ENCODE results near the gene KCNJ9.

The KCNJ9 gene

DNA sequence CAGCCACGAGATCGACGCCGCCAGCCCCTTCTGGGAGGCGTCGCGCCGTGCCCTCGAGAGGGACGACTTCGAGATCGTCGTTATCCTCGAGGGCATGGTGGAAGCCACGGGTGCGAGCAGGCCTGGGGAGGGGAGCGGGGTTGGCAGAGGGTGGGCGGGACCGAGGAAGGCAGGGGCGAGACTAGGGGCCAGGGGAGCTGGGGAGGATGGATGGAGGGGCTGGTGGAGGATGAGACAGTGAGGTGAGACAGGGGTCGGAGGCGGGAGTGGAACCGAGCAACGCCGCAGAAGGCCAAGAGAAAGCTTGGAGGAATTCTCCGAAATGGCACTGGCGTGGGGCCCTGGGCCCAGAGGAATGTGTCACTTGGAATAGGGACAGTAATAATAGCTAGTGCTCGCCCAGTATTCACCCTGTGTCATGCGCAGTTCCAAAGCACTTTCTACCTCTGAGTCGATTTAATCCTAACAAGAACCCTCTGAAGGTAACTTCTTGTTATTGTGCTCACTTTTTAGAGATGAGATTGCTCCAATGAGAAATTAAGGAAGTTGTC is 3.5 kb downstream of the KCNJ9 start:
- Histone ChIP-seq H2AFZ (ENCODE audit: low read depth, low read length) (no peak overlapping the region), H3K4me1 (ENCODE audit: insufficient read depth, low read length) (peaks cover 16% of the 10 kb centered on the region), H3K27me3 (ENCODE audit: insufficient read depth, low read length) (peaks cover 20% of the 10 kb centered on the region), H3K4me3 (ENCODE audit: low read length) (no peak overlapping the region), H3K36me3 (ENCODE audit: insufficient read depth, low read length) (no peaks in the 10 kb centered on the region), H3K9me3 (ENCODE audit: low read length) (no peaks in the 10 kb centered on the region)

DNA sequence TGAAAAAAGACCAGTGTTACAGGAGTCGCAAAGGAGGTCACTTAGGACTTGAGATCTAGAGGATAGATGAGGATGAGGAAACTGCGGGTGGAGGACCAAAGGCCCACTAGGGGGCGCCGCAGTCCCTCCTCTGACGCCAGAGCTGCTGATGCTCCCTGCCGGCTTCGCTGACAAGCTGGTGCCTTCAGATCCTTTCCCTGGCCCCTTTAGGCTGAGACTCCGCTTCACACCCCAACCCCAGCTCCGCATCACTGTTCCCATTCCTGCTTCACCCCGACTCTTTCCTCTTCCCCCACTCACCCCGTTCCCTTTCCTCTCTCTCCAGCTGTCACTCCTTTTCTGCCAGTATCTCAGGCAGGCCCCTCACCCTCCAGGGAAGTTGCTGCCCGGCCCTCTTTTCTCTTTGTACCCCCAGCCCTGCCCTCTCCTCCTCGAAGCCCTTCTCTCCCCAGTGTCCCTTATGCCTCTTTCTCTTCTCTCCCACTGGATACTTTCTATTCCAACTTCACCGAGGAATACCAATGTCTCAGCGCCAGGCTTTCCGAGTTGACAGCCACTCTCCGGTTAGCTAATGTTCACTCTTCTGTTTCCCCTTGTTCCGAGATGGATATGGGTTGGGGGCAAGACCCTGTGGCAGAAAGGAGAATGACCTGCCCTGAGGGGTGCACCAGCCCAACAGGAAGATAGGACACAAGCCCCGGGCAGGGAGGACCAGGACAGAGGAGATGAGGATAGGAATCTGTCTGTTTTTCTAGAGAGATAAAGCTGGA is 4.5 kb downstream of the KCNJ9 start:
- Histone ChIP-seq H3K27me3 (ENCODE audit: insufficient read depth, low read length) (peaks cover 14% of the 10 kb centered on the region), H2AFZ (ENCODE audit: low read depth, low read length) (no peak overlapping the region), H3K4me3 (ENCODE audit: low read length) (no peak overlapping the region), H3K4me1 (ENCODE audit: insufficient read depth, low read length) (peaks cover 15% of the 10 kb centered on the region), H3K36me3 (ENCODE audit: insufficient read depth, low read length) (no peaks in the 10 kb centered on the region), H3K9me3 (ENCODE audit: low read length) (no peaks in the 10 kb centered on the region)

DNA sequence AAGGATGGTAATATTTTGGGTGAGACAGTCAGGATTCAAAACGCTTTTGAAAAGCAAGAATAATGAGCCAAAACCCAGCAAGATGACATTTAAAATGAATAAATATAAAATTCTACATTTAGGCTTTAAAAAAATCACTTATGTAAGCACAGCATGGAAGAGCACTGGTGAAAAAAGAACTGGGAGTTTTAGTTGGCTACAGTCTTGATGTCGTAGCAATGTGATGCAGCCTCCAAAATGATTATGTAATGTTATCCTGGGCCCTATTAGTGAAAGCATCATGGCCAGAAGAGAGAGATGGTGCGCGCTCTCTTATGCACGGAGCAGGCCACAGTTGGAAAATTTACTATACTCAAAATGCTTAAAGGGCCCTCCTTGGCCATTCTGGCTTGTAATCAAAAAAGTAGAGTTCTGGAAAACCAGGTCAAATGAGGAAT is 5.1 kb downstream of the KCNJ9 start:
- Histone ChIP-seq H2AFZ (ENCODE audit: low read depth, low read length) (no peak overlapping the region), H3K4me3 (ENCODE audit: low read length) (no peak overlapping the region), H3K4me1 (ENCODE audit: insufficient read depth, low read length) (peaks cover 9% of the 10 kb centered on the region), H3K9me3 (ENCODE audit: low read length) (no peaks in the 10 kb centered on the region), H3K36me3 (ENCODE audit: insufficient read depth, low read length) (no peaks in the 10 kb centered on the region), H3K27me3 (ENCODE audit: insufficient read depth, low read length) (peaks cover 14% of the 10 kb centered on the region)

DNA sequence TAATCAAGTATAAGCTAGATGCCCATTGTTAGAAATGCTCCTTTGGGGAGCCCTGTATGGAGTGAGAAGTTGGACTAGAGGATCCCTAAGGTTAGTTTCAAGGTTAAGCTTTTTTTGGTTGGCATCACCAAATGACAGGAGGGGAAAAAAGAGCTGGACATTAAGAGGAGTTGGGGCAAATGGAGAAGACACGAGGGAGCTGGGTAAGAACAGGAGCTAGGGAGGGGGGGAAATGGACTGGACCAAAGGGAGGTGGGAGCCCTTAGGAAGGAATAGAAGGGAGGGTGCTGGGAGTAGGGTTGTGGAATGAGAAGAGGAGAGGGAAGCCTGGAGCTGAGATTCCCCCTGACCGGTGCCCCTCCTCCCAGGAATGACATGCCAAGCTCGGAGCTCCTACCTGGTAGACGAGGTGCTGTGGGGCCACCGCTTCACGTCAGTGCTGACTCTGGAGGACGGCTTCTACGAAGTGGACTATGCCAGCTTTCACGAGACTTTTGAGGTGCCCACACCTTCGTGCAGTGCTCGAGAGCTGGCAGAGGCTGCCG is 5.9 kb downstream of the KCNJ9 start:
- H3K36me3 ChIP-seq (ENCODE audit: insufficient read depth, low read length) = no peaks in the 10 kb centered on the region
- H3K9me3 ChIP-seq (ENCODE audit: low read length) = no peaks in the 10 kb centered on the region
- H3K4me1 ChIP-seq (ENCODE audit: insufficient read depth, low read length) = peaks cover 5% of the 10 kb centered on the region
- H2AFZ ChIP-seq (ENCODE audit: low read depth, low read length) = no peak overlapping the region
- H3K4me3 ChIP-seq (ENCODE audit: low read length) = no peak overlapping the region
- peaks cover 14% of the 10 kb centered on the region for H3K27me3 ChIP-seq (ENCODE audit: insufficient read depth, low read length)

DNA sequence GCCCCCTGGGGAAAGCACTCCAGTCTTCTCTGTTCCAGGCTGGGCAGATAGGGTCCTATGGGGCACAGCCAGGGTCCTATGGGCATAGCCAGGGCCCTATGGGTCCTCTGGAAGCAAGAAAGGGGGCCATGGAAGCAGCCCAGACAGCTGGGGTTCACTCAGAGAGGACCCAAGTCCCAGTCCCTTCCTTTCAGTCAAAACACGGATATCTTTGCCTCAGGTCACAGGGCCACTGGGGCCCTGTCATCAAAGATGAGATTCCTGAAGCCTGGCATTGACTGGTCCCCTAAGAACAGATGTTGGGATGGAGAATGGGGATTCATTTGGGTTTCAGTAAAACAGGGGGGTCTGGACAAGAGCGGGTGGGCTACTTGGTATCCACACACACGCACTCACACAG is 8.5 kb downstream of the KCNJ9 start:
- Histone ChIP-seq H3K4me1 (ENCODE audit: insufficient read depth, low read length) (peaks cover 5% of the 10 kb centered on the region), H2AFZ (ENCODE audit: low read depth, low read length) (no peak overlapping the region), H3K36me3 (ENCODE audit: insufficient read depth, low read length) (no peaks in the 10 kb centered on the region), H3K4me3 (ENCODE audit: low read length) (no peak overlapping the region), H3K27me3 (ENCODE audit: insufficient read depth, low read length) (peaks cover 4% of the 10 kb centered on the region), H3K9me3 (ENCODE audit: low read length) (no peaks in the 10 kb centered on the region)

DNA sequence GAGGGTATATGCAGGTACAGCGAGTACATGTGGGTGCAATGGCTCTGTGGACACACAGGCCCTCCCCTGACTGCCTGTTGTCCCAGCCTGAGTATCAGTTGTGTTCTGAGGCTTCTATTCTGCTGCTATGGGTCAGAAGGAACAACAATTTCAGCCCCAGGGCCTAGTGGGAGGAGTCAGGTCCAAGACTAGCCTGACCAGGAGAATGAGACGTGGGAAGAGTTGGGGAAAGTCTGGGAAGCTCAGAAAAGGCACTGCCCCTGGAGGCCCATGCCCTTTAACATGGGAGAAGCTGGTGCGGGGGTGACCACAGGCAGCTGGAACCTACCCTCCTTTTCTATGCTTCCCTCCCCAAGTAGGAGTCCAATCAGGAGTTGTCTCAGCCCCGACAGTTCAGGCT is 9.4 kb downstream of the KCNJ9 start:
- Histone ChIP-seq H3K36me3 (ENCODE audit: insufficient read depth, low read length) (no peaks in the 10 kb centered on the region), H2AFZ (ENCODE audit: low read depth, low read length) (no peak overlapping the region), H3K27me3 (ENCODE audit: insufficient read depth, low read length) (peaks cover 4% of the 10 kb centered on the region), H3K4me3 (ENCODE audit: low read length) (no peak overlapping the region), H3K4me1 (ENCODE audit: insufficient read depth, low read length) (peaks cover 12% of the 10 kb centered on the region), H3K9me3 (ENCODE audit: low read length) (no peaks in the 10 kb centered on the region)

DNA sequence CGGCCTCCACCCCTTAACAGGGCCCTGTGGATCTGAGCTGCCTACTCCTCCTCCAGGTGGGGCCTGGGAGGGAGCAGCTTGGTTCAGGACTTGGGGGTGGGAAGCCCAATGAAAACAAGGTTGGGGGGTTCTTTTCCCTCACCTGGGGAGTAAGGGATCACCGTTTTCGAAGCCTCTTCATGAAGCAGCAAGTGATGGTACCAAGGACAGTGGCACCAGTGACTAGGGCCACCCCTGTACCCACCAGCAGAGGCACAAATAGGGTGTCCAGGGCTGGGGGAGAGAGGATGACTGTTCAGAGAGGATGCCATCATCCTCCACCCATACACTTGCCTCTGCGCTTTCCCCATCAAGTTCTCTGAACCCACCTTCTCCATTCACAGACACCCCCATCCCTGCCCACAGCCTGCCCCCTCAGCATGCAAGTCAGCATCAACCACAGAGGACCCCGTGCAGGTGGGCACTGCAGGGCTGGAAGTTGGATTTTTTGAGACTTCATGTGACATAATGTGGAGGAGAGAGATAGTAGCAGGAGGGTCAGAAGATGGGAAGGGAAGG is 10.4 kb downstream of the KCNJ9 start:
- peaks cover 15% of the 10 kb centered on the region for H3K4me1 ChIP-seq (ENCODE audit: insufficient read depth, low read length)
- no peak overlapping the region for H2AFZ ChIP-seq (ENCODE audit: low read depth, low read length)
- H3K36me3 ChIP-seq (ENCODE audit: insufficient read depth, low read length) = no peaks in the 10 kb centered on the region
- H3K4me3 ChIP-seq (ENCODE audit: low read length) = no peak overlapping the region
- H3K27me3 ChIP-seq (ENCODE audit: insufficient read depth, low read length) = no peaks in the 10 kb centered on the region
- H3K9me3 ChIP-seq (ENCODE audit: low read length) = no peaks in the 10 kb centered on the region

DNA sequence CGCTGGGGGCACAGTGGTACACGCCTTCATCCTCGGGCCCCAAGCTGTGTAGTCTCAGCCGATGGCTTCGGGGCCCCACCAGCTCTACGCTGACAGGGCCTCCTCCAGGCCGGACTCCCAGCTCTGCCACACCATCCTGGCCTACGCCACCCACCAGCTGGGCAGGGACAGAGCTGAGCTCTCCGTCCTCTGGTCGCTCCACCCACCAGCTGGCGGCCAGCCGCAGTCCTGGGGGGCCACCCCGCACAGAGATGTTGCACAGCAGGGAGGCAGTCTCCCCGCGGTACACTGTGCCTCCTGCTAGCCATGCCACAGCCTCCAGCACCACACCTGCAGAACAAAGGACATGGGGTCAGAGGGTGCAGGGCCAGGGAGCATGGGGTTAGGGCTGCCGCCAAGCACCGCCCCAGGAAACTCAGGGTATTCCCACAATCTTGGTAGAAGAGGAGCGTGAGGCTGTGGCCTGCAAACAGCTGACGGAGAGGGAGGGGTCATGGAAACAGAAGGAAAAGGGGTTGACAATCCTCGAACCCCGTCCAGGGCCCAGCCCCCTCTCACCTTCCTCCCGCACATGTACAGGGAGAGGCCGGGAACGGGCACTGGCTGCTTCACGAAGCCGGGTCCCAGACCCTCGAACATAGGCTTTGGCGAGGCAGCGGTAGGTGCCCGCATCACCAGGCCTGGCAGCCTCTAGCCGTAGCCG is 11.2 kb downstream of the KCNJ9 start:
- Histone ChIP-seq H3K9me3 (ENCODE audit: low read length) (no peaks in the 10 kb centered on the region), H3K27me3 (ENCODE audit: insufficient read depth, low read length) (no peaks in the 10 kb centered on the region), H3K4me1 (ENCODE audit: insufficient read depth, low read length) (peaks cover 17% of the 10 kb centered on the region), H3K36me3 (ENCODE audit: insufficient read depth, low read length) (no peaks in the 10 kb centered on the region), H3K4me3 (ENCODE audit: low read length) (no peak overlapping the region), H2AFZ (ENCODE audit: low read depth, low read length) (no peak overlapping the region)

DNA sequence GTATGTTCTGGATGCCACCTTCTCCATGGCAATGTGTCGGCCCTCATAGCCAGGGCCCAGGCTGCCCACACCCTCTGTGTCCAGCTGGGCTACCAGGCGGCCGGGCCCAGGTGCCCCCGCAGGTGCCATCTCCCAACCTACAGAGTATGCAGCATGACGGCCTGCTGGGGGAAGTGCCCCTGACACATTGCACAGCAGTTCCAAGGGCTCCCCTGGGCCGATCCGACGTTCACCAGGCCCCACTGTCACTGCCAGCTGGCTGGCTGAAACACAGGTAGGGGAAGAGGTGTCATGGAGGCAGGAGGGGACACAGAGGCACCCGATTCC is 11.7 kb downstream of the KCNJ9 start:
- Histone ChIP-seq H3K4me3 (ENCODE audit: low read length) (no peak overlapping the region), H3K36me3 (ENCODE audit: insufficient read depth, low read length) (no peaks in the 10 kb centered on the region), H3K27me3 (ENCODE audit: insufficient read depth, low read length) (no peaks in the 10 kb centered on the region), H2AFZ (ENCODE audit: low read depth, low read length) (no peak overlapping the region), H3K4me1 (ENCODE audit: insufficient read depth, low read length) (peaks cover 22% of the 10 kb centered on the region), H3K9me3 (ENCODE audit: low read length) (no peaks in the 10 kb centered on the region)

DNA sequence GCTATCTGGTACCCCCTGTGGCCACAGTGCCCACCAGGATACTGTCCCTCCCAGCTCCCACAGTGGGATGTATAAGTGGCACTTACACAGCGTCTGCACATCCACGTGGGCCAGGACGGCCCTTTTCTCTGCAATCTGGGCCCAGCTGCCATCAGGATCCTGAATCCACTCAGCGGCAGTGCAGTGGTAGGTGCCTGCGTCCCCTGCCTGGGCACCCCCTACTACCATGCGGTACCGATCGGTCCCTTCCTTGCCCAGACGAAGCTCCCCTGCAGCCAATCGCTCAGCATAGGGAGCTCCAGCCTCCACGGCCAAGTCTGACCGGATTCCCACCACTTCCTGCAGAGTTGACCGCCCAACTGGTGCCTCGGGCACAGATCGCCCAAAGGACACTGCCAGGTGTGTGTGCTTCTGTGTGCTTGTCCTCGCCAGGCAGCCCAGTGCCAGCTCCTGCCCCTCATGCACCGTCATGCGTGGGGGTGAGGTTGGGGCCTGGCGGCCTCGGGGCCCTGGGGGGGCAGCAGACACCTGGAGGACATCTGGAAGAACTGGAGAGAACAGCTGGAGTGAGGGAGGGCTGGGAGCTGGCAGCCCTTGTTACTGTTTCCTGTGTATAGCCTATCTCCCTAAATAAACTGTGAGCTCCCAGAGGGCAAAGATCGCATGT is 12.4 kb downstream of the KCNJ9 start:
- Histone ChIP-seq H3K4me1 (ENCODE audit: insufficient read depth, low read length) (peaks cover 23% of the 10 kb centered on the region), H3K4me3 (ENCODE audit: low read length) (no peak overlapping the region), H3K27me3 (ENCODE audit: insufficient read depth, low read length) (no peaks in the 10 kb centered on the region), H3K9me3 (ENCODE audit: low read length) (no peaks in the 10 kb centered on the region), H2AFZ (ENCODE audit: low read depth, low read length) (no peak overlapping the region), H3K36me3 (ENCODE audit: insufficient read depth, low read length) (no peaks in the 10 kb centered on the region)

DNA sequence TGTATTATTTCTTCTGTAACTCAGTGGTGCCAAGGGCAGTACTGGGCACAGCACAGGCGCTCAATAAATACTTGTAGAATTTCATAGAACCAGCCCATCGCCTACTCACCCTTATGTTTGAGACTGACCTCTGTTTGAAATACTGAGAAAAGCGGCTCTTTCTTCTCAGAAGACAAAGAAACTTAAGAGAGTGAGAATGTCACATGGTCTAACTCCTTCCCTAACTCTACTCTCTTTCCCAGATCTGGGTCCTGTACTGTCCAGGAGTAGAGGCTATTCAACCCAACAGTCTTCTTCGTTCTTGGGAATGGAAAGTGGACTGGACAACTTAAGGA is 12.9 kb downstream of the KCNJ9 start:
- no peak overlapping the region for H3K4me3 ChIP-seq (ENCODE audit: low read length)
- H3K36me3 ChIP-seq (ENCODE audit: insufficient read depth, low read length) = no peaks in the 10 kb centered on the region
- no peak overlapping the region for H2AFZ ChIP-seq (ENCODE audit: low read depth, low read length)
- H3K9me3 ChIP-seq (ENCODE audit: low read length) = no peaks in the 10 kb centered on the region
- no peaks in the 10 kb centered on the region for H3K27me3 ChIP-seq (ENCODE audit: insufficient read depth, low read length)
- H3K4me1 ChIP-seq (ENCODE audit: insufficient read depth, low read length) = peaks cover 25% of the 10 kb centered on the region

DNA sequence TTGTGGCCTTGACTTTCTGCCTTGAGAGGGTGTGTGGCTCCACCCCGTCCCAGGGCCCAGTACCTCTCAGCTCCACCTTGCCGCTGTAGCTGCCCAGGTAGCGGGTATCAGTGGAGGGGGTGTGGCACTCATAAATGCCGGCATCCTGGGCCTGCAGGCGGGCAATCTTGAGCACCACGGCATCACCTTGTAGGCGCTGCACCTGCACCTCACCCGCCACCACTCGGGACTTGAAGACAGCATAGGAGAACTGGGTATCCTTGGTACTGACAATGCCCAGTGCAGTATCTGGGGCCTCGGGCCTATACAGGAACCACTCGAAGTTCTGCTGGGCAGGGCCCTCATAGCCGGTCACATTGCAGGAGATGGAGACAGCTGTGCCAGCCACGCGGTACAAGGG is 13.5 kb downstream of the KCNJ9 start:
- no peaks in the 10 kb centered on the region for H3K9me3 ChIP-seq (ENCODE audit: low read length)
- H3K4me3 ChIP-seq (ENCODE audit: low read length) = no peak overlapping the region
- peaks cover 27% of the 10 kb centered on the region for H3K4me1 ChIP-seq (ENCODE audit: insufficient read depth, low read length)
- H2AFZ ChIP-seq (ENCODE audit: low read depth, low read length) = no peak overlapping the region
- no peaks in the 10 kb centered on the region for H3K27me3 ChIP-seq (ENCODE audit: insufficient read depth, low read length)
- H3K36me3 ChIP-seq (ENCODE audit: insufficient read depth, low read length) = no peaks in the 10 kb centered on the region

Measured in neuron (in vitro differentiated cells).